Heart left ventricle (tissue), 16 donors: ENCODE data around the gene ZG16B. TPM values are rescaled to one million over a fixed set of nuclear protein-coding genes. Genes with fewer than 3 reads are reported as not detected.

Source experiments
- ATAC-seq, 4 donors: fragments of 200-7000 bp; cut with Tn5 transposase; one replicate each; pipeline ENCODE4 v1.9.1; 2020 to 2022; ENCODE audit warnings: moderate library complexity in 4 of 4, mild to moderate bottlenecking in 3 of 4, moderate number of reproducible peaks in 1 of 4
- DNase-seq, 5 donors: peaks; one replicate each; pipeline ENCODE4 v3.0.0-alpha.2; 2020
- H3K27ac ChIP-seq, 12 donors: fragments of 200-600 bp; sonication (generic) in 4 of 12; one replicate each; pipeline versions ENCODE4 v1.5.0 to v1.8.0; 2016 to 2022; ENCODE audit warnings: mild to moderate bottlenecking in 2 of 12
- H3K27me3 ChIP-seq, 9 donors: fragments of 200-600 bp; sonication (generic) in 2 of 9; one replicate each; pipeline versions ENCODE4 v1.5.1 to v1.8.0; 2016 to 2022; ENCODE audit warnings: mild to moderate bottlenecking in 3 of 9
- H3K36me3 ChIP-seq, 9 donors: fragments of 200-600 bp; sonication (generic) in 2 of 9; one replicate each; pipeline versions ENCODE4 v1.5.0 to v1.8.0; 2018 to 2022; ENCODE audit warnings: mild to moderate bottlenecking in 2 of 9
- H3K4me1 ChIP-seq, 12 donors: fragments of 200-600 bp; sonication (generic) in 4 of 12; one replicate each; pipeline versions ENCODE4 v1.5.0 to v1.8.0; 2016 to 2022; ENCODE audit warnings: mild to moderate bottlenecking in 3 of 12
- H3K4me3 ChIP-seq, 12 donors: fragments of 200-600 bp; sonication (generic) in 4 of 12; one replicate each; pipeline versions ENCODE4 v1.5.0 to v1.8.0; 2017 to 2022; ENCODE audit warnings: mild to moderate bottlenecking in 9 of 12, moderate library complexity in 4 of 12
- H3K9me3 ChIP-seq, 12 donors: fragments of 200-600 bp; sonication (generic) in 4 of 12; one replicate each; pipeline versions ENCODE4 v1.5.0 to v1.8.0; 2016 to 2022; ENCODE audit warnings: mild to moderate bottlenecking in 1 of 12
- CTCF ChIP-seq, 12 donors: fragments of 200-600 bp; sonication (generic) in 4 of 12; IDR thresholded peaks; one replicate each; pipeline versions ENCODE4 v1.5.0 to v1.8.0; 2018 to 2022; ENCODE audit warnings: antibody characterized with exemption in 12 of 12, mild to moderate bottlenecking in 5 of 12
- POLR2A ChIP-seq, 2 donors: fragments of 450-650 bp; IDR thresholded peaks; one replicate each; pipeline ENCODE4 v1.6.1; 2017; ENCODE audit warnings: antibody characterized with exemption in 2 of 2, mild to moderate bottlenecking in 2 of 2, moderate library complexity in 2 of 2
- WGBS, 4 donors: extraction: QIAGEN DNeasy Blood & Tissue Kit in 2 of 4; methylation state at CpG; one replicate each; pipeline versions ENCODE4 v1.1.5 to v1.1.7; 2013 to 2018; 5-methylcytosine and 5-hydroxymethylcytosine counted together
- intact Hi-C, 10 donors: fragments of 100-400 bp; cut with DNase I; formaldehyde crosslinking; loops; one replicate each; pipeline versions ENCODE4 v1.11.1 to v1.14.2; 2022
- polyA plus RNA-seq, 2 donors: library from polyadenylated mRNA; stranded (reverse); fragments of 200-250 nt; gene quantifications; one replicate each; pipeline ENCODE4 v1.2.3, GENCODE V29; 2013
- total RNA-seq, 9 donors: library from RNA; depleted of rRNA in 2 of 9; stranded (reverse); fragments of >200 nt in 2 of 9; fragmentation: NEBNext Ultra II Directional in 3 of 9; extraction: Animal tissue kit (Norgen Biotek cat#: 25700) in 3 of 9; gene quantifications; one replicate each; pipeline versions ENCODE4 v1.1.0 to v1.2.4, GENCODE V29; 2016 to 2023
- donor health status: ischemic (EF 13 %, LVEDD 7.1; RV severe dilation, severe dysfunction).
- donor health status: healthy with polysubstance abuse.
- donor health status: DM: no; HTN: yes; CAD: no.
- donor health status: DM: no; HTN: no; CAD: no.
- donor health status: ischemic (EF 25% LVEDD 6.9; RV normal size, moderate dysfunction).
- donor health status: ischemic (EF 25% LVEDD 5.7; RV mildly dilated, moderate dysfunction).
- donor health status: healthy.
- donor health status: DM: yes; HTN: yes; CAD: no.
- donor health status: ischemic (EF 35%, LVEDD 5.7; RV mildly dilated, moderate dysfunction).
- donor health status: nonischemic (EF 11% LVEDD 7.7; RV severe dilation, severe dysfunction).
- donor health status: DM: yes; HTN: yes; CAD: no.
- donor health status: PGD.
- donor health status: ischemic (EF 29% LVEDD 5.4; RV normal size, mild dysfunction).
- donor health status: nonischemic (EF 23%, LVEDD 6.1; RV moderate dilation, normal function).

Gene ZG16B
- total and polyA plus RNA-seq, 11 donors = 0.50 to 3.0 TPM; not detected in 9

GRCh38 chr16:2811703-2812471 lies 18.2 kb upstream of the ZG16B start:
- no peak for TF ChIP-seq CTCF (IDR thresholded peaks at IDR 0.05)
- no peak for TF ChIP-seq POLR2A (IDR thresholded peaks at IDR 0.05)
- Histone ChIP-seq H3K9me3 (peaks cover 0 to 7% (median 0%) of the 10 kb centered on the region in 12 donors), H3K27me3 (peaks cover 0 to 44% (median 9%) of the 10 kb centered on the region in 9 donors), H3K36me3 (no peaks in the 10 kb centered on the region), H3K4me3 (no peak overlapping the region), H3K27ac (no peak overlapping the region), H3K4me1 (peaks cover 0 to 9% (median 0%) of the 10 kb centered on the region in 12 donors)
- no peak for ATAC-seq
- no peak for DNase-seq
- intact Hi-C loops = no loop called here
- WGBS, 4 donors = 25 to 61% (median 58%) methylated on average over 2 to 15 of the region's 15 CpGs

DNA sequence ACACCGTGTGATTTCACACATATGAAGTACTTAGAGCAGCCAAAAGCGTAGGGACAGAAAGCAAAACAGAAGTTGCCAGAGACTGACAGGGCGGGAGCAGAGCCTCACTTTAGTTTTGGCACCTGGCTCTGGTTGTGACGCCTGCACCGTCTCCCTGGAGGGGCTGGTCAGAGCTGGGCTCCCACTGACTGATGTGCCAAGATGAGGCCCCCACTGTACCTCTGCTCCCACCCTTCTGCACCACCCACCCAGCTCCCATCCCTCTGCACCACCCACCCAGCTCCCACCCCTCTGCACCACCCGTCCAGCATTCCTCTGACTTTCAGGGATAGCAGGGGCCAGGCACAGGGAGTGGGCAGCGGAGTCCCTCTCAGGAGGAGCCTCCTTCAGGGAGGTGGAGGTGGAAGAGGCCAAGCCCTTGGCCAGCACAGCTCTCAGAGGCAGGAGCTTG lies 16.3 kb upstream of the ZG16B start:
- DNase-seq (no peak), ATAC-seq (no peak)
- Histone ChIP-seq H3K9me3 (peaks cover 0 to 4% (median 0%) of the 10 kb centered on the region in 12 donors), H3K4me1 (peaks cover 0 to 9% (median 0%) of the 10 kb centered on the region in 12 donors), H3K27me3 (peaks cover 0 to 58% (median 11%) of the 10 kb centered on the region in 9 donors), H3K36me3 (no peaks in the 10 kb centered on the region), H3K27ac (no peak overlapping the region), H3K4me3 (no peak overlapping the region)
- 46 to 65% (median 61%) methylated on average over 7 of the region's 7 CpGs for WGBS, 4 donors
- no peak for TF ChIP-seq CTCF (IDR thresholded peaks at IDR 0.05)
- TF ChIP-seq POLR2A (IDR thresholded peaks at IDR 0.05) = no peak
- intact Hi-C loops = no loop called here

DNA sequence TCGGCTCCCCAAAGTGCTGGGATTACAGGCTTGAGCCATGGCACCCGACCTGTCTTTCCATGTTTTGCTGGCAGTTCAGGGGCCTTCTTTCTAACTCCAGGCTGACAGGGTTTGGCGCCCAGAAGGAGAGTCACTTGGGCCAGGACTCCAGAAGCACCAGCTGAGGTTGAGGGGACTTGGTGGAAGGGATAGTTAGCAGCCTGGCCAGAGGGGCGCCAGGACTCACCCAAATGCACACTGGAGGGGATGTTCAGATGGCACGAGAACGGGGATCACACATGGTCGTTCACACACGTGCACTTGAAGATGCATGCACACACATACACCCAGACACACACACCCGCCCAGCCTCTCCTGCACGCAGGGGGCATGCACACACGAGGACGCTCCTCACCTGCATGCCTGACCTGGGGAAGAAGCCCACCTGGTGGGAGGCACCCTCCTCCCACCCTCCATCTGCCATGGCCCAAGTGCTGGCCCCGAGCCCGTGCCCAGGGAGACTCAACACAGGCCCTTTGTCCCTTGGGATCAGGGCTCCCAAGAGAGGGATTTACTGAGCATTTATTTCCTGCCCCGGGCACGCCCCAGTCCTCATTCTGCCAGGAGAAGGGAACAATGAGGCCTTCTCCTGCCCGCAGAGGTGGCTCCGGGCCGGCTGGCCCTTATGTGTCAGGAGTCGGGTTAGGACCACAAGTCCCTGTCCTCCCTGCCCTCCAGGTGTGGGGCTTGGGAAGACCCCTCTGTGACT lies 15.4 kb upstream of the ZG16B start:
- Histone ChIP-seq H3K27me3 (peaks cover 0 to 67% (median 11%) of the 10 kb centered on the region in 9 donors), H3K4me3 (no peak overlapping the region), H3K4me1 (peaks cover 0 to 9% (median 0%) of the 10 kb centered on the region in 12 donors), H3K36me3 (no peaks in the 10 kb centered on the region), H3K9me3 (no peaks in the 10 kb centered on the region), H3K27ac (no peak overlapping the region)
- ATAC-seq (no peak), DNase-seq (no peak)
- no peak for TF ChIP-seq POLR2A (IDR thresholded peaks at IDR 0.05)
- no peak for TF ChIP-seq CTCF (IDR thresholded peaks at IDR 0.05)
- WGBS, 4 donors = 78 to 85% (median 82%) methylated on average over 5 to 20 of the region's 20 CpGs
- intact Hi-C loops = no loop called here

- no peak for TF ChIP-seq CTCF (IDR thresholded peaks at IDR 0.05)
- no peak for DNase-seq
- Histone ChIP-seq H3K27ac (no peak overlapping the region), H3K4me3 (no peak overlapping the region), H3K27me3 (peaks cover 0 to 69% (median 11%) of the 10 kb centered on the region in 9 donors), H3K4me1 (peaks cover 0 to 9% (median 0%) of the 10 kb centered on the region in 12 donors), H3K9me3 (no peaks in the 10 kb centered on the region), H3K36me3 (no peaks in the 10 kb centered on the region)
- ATAC-seq = no peak
- intact Hi-C loops = no loop called here
- WGBS, 4 donors = 70 to 84% (median 73%) methylated on average over 6 to 10 of the region's 10 CpGs
Observed at GRCh38 chr16:2815299-2815771, 14.8 kb upstream of the ZG16B start.
